Tibial nerve (tissue), 4 donors: ENCODE measurements around the gene ATP13A1. TPM values are rescaled to one million over a fixed set of nuclear protein-coding genes. Genes with fewer than 3 reads are reported as not detected.

ENCODE experiments used
- DNase-seq, 2 donors: peaks; one replicate each; pipeline ENCODE4 v3.0.0-alpha.2; 2019; ENCODE audit warnings: low spot score in 2 of 2
- H3K27ac ChIP-seq, 4 donors: fragments of 200-600 bp; sonication (generic) in 3 of 4; one replicate each; pipeline ENCODE4 v1.5.1; 2017 to 2019; ENCODE audit warnings: mild to moderate bottlenecking in 1 of 4
- H3K27me3 ChIP-seq, 2 donors: fragments of 200-600 bp; sonication (generic) in 1 of 2; one replicate each; pipeline versions ENCODE4 v1.5.1 to v1.6.0; 2017 to 2019
- H3K36me3 ChIP-seq, 3 donors: fragments of 200-600 bp; sonication (generic); one replicate each; pipeline ENCODE4 v1.5.1; 2018 to 2019
- H3K4me1 ChIP-seq, 4 donors: fragments of 200-600 bp; sonication (generic) in 3 of 4; one replicate each; pipeline ENCODE4 v1.5.1; 2017 to 2019
- H3K4me3 ChIP-seq, 4 donors: fragments of 200-600 bp; sonication (generic) in 3 of 4; one replicate each; pipeline ENCODE4 v1.5.1; 2017 to 2019; ENCODE audit warnings: mild to moderate bottlenecking in 1 of 4, moderate library complexity in 1 of 4
- H3K9me3 ChIP-seq, 4 donors: fragments of 200-600 bp; sonication (generic) in 3 of 4; one replicate each; pipeline ENCODE4 v1.5.1; 2017 to 2019
- EP300 ChIP-seq, 2 donors: sonication (generic); formaldehyde crosslinking; IDR thresholded peaks; one replicate each; pipeline ENCODE4 v1.6.1; 2017; ENCODE audit warnings: antibody characterized with exemption in 2 of 2, mild to moderate bottlenecking in 1 of 2
- POLR2A ChIP-seq, 2 donors: fragments of 450-650 bp; IDR thresholded peaks; one replicate each; pipeline ENCODE4 v1.6.1; 2017; ENCODE audit warnings: antibody characterized with exemption in 2 of 2, mild to moderate bottlenecking in 2 of 2, moderate library complexity in 2 of 2
- WGBS, 2 donors: methylation state at CpG; one replicate each; pipeline ENCODE4 v1.1.5; 2018; 5-methylcytosine and 5-hydroxymethylcytosine counted together
- total RNA-seq, 4 donors: library from RNA; depleted of rRNA; stranded (reverse); fragments of >200 nt; gene quantifications; one replicate each; pipeline ENCODE4 v1.1.0, GENCODE V29; 2016
- TF ChIP-seq, protein P1 (sequence below), 5 experiments: fragments of 200-600 bp in 3 of 5; fragments of 450-650 bp in 2 of 5; sonication (generic) in 3 of 5; IDR thresholded peaks; one replicate each; pipeline ENCODE4 v1.5.1; 2016 to 2019; ENCODE audit warnings: antibody characterized with exemption in 5 of 5, mild to moderate bottlenecking in 3 of 5, moderate library complexity in 2 of 5

Gene ATP13A1
- total RNA-seq, 4 donors from 2014 or later, result 312 to 705 (median 344) TPM

DNA sequence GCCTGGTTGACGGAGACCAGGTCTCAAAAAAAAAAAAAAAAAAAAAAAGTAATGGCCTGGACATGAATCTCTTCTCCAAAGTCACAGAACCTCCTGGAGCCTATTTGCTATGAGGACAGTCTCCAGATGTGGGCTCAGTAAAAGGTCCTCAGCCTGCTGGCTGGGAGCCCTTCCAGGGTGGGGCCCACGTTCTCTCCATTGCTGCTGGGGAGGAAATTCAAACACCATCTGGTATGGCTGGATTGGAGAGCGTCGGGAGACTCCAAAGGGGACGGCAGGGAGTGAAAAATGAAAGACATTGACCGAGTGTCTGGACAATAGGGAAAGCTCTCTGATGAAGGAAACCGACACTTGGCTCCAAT is 43.6 kb downstream of the ATP13A1 start:
- no peak for TF ChIP-seq EP300 (IDR thresholded peaks at IDR 0.05)
- TF ChIP-seq, protein P1, sequence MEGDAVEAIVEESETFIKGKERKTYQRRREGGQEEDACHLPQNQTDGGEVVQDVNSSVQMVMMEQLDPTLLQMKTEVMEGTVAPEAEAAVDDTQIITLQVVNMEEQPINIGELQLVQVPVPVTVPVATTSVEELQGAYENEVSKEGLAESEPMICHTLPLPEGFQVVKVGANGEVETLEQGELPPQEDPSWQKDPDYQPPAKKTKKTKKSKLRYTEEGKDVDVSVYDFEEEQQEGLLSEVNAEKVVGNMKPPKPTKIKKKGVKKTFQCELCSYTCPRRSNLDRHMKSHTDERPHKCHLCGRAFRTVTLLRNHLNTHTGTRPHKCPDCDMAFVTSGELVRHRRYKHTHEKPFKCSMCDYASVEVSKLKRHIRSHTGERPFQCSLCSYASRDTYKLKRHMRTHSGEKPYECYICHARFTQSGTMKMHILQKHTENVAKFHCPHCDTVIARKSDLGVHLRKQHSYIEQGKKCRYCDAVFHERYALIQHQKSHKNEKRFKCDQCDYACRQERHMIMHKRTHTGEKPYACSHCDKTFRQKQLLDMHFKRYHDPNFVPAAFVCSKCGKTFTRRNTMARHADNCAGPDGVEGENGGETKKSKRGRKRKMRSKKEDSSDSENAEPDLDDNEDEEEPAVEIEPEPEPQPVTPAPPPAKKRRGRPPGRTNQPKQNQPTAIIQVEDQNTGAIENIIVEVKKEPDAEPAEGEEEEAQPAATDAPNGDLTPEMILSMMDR (IDR thresholded peaks at IDR 0.05), result no peak
- TF ChIP-seq POLR2A (IDR thresholded peaks at IDR 0.05), result no peak
- peaks cover 0 to 11% (median 0%) of the 10 kb centered on the region in 4 donors for H3K4me1 ChIP-seq
- DNase-seq, result no peak
- no peaks in the 10 kb centered on the region for H3K9me3 ChIP-seq
- no peak overlapping the region for H3K4me3 ChIP-seq
- H3K27ac ChIP-seq, result no peak overlapping the region
- no peaks in the 10 kb centered on the region for H3K36me3 ChIP-seq
- peaks cover 0 to 9% of the 10 kb centered on the region in 2 donors for H3K27me3 ChIP-seq
- 63 to 72% methylated on average over 7 of the region's 7 CpGs for WGBS, 2 donors

DNA sequence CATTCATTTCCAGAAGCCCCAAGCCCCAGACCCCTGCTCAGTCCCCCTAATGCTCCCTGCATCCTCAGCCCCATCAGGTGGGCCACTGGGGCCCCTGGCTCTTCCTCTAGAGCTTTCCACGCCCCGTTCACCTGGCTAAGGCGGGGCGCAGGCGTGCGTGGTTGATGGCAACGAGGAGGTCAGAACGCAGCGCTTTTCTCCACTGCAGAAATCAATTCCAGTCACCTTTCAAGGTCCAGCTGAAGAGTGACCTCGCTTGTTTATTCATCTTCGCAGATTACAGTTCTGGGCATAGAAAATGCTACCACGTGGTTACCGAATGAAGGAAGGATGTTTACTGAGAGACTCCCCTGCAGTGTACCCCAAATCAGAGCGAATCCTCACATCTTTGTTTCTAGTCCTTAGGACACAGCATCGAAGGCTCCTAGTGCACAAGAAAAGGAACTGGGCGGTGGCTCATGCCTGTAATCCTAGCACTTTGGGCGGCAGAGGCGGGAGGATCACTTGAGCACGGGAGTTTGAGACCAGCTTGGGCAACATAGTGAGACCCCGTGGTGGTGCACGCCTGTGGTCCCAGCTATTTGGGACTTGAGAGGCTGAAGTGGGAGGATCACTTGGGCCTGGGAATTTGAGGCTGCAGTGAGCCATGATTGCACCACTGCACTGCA is 44.2 kb downstream of the ATP13A1 start:
- TF ChIP-seq POLR2A (IDR thresholded peaks at IDR 0.05) (no peak), EP300 (IDR thresholded peaks at IDR 0.05) (no peak)
- TF ChIP-seq, protein P1 (IDR thresholded peaks at IDR 0.05), result no peak
- peaks cover 0 to 9% of the 10 kb centered on the region in 2 donors for H3K27me3 ChIP-seq
- no peaks in the 10 kb centered on the region for H3K36me3 ChIP-seq
- 56 to 61% methylated on average over 21 of the region's 21 CpGs for WGBS, 2 donors
- peak overlapping the region in 2 of 4 donors; percentile 51 to 64 for H3K4me3 ChIP-seq
- H3K9me3 ChIP-seq, result no peaks in the 10 kb centered on the region
- peaks cover 0 to 11% (median 0%) of the 10 kb centered on the region in 4 donors for H3K4me1 ChIP-seq
- DNase-seq, result no peak
- no peak overlapping the region for H3K27ac ChIP-seq

- peak; percentile 89 to 91 for DNase-seq
- TF ChIP-seq EP300 (IDR thresholded peaks at IDR 0.05) (peak in 1 of 2 donors; percentile 14), POLR2A (IDR thresholded peaks at IDR 0.05) (peak; percentile 32 to 37)
- TF ChIP-seq, protein P1 (IDR thresholded peaks at IDR 0.05), result no peak
- H3K27me3 ChIP-seq, result peaks cover 0 to 9% of the 10 kb centered on the region in 2 donors
- H3K36me3 ChIP-seq, result no peaks in the 10 kb centered on the region
- H3K4me1 ChIP-seq, result peaks cover 0 to 11% (median 0%) of the 10 kb centered on the region in 4 donors
- peak within 1 kb of the TSS; percentile 36 to 64 (median 50) for H3K4me3 ChIP-seq
- 7 to 8% methylated on average over 66 to 67 of the region's 80 CpGs for WGBS, 2 donors
- no peaks in the 10 kb centered on the region for H3K9me3 ChIP-seq
- peak within 1 kb of the TSS in 2 of 4 donors; percentile 29 to 67 for H3K27ac ChIP-seq
Measured at GRCh38 chr19:19618219-19619051, 45.0 kb downstream of the ATP13A1 start, which contains the start of gene PBX4. Gene PBX4, minus strand, starts transcription at chr19:19618687. Its CDS starts 58 bp downstream, at chr19:19618629.

DNA sequence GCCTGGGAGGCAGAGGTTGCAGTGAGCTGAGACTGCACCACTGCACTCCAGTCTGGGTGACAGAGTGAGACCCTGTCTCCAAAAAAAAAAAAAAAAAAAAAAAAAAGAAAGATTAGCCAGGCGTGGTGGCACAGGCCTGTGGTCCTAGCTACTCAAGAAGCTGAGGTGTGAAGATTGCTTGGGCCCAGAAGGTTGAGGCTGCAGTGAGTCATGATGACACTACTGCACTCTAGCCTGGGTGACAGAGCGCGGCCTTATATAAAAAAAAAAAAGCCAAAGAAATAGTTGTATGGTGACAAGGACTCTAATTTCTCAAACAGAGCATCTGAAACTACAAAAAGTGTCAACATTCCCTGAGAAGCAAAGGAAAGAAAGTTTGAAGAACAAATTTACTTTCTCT is 48.4 kb downstream of the ATP13A1 start:
- Histone ChIP-seq H3K4me1 (peaks cover 0 to 11% (median 0%) of the 10 kb centered on the region in 4 donors), H3K27me3 (peaks cover 0 to 9% of the 10 kb centered on the region in 2 donors), H3K27ac (no peak overlapping the region), H3K4me3 (no peak overlapping the region), H3K36me3 (no peaks in the 10 kb centered on the region), H3K9me3 (no peaks in the 10 kb centered on the region)
- WGBS, 2 donors, result 85 to 92% methylated on average over 3 of the region's 3 CpGs
- no peak for TF ChIP-seq POLR2A (IDR thresholded peaks at IDR 0.05)
- TF ChIP-seq, protein P1 (IDR thresholded peaks at IDR 0.05), result no peak
- no peak for TF ChIP-seq EP300 (IDR thresholded peaks at IDR 0.05)
- no peak for DNase-seq

GRCh38 chr19:19613506-19613905 is 50.0 kb downstream of the ATP13A1 start:
- WGBS, 2 donors, result 62 to 79% methylated on average over 4 of the region's 4 CpGs
- Histone ChIP-seq H3K36me3 (no peaks in the 10 kb centered on the region), H3K9me3 (no peaks in the 10 kb centered on the region), H3K4me1 (peaks cover 0 to 4% (median 0%) of the 10 kb centered on the region in 4 donors), H3K27ac (no peak overlapping the region), H3K4me3 (no peak overlapping the region), H3K27me3 (peaks cover 0 to 9% of the 10 kb centered on the region in 2 donors)
- TF ChIP-seq EP300 (IDR thresholded peaks at IDR 0.05) (no peak), POLR2A (IDR thresholded peaks at IDR 0.05) (no peak)
- TF ChIP-seq, protein P1 (IDR thresholded peaks at IDR 0.05), result no peak
- DNase-seq, result no peak
